Measurements from ENCODE around the gene NR1I3.

- TF ChIP-seq CTCF (IDR thresholded peaks at IDR 0.05), result no peak
- no peak for TF ChIP-seq POLR2A (IDR thresholded peaks at IDR 0.05)
- no peak for TF ChIP-seq POLR2AphosphoS5 (IDR thresholded peaks at IDR 0.05)
Measured at GRCh38 chr1:161196521-161197451, 41.2 kb downstream of the NR1I3 start.

Data from upper lobe of left lung (tissue), 4 donors.